Measurements from ENCODE around the gene PRLR. TPM values are rescaled to one million over a fixed set of nuclear protein-coding genes. Genes with fewer than 3 reads are reported as not detected.

The PRLR gene
- total and polyA plus RNA-seq, 2 experiments from 2014 or later = 0.31 to 2.2 TPM

DNA sequence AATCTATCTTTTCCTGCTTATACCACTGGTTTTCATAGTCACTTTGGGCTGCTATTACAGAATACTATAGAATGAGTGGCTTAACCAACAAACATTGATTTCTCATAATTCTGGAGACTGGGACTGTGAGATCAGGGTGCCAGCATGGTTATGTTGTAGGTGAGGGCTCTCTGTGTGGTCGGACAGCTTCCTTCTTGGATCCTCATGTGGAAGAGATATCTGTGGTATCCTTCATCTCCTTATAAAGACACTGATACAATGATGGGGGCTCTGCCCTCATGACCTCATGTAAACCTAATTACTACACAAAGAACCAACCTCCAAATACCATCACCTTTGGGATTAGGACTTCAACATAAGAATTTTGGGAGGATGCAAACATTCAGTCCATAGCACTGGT, 13.9 kb upstream of the PRLR start (continued):
- TF ChIP-seq, protein P1, sequence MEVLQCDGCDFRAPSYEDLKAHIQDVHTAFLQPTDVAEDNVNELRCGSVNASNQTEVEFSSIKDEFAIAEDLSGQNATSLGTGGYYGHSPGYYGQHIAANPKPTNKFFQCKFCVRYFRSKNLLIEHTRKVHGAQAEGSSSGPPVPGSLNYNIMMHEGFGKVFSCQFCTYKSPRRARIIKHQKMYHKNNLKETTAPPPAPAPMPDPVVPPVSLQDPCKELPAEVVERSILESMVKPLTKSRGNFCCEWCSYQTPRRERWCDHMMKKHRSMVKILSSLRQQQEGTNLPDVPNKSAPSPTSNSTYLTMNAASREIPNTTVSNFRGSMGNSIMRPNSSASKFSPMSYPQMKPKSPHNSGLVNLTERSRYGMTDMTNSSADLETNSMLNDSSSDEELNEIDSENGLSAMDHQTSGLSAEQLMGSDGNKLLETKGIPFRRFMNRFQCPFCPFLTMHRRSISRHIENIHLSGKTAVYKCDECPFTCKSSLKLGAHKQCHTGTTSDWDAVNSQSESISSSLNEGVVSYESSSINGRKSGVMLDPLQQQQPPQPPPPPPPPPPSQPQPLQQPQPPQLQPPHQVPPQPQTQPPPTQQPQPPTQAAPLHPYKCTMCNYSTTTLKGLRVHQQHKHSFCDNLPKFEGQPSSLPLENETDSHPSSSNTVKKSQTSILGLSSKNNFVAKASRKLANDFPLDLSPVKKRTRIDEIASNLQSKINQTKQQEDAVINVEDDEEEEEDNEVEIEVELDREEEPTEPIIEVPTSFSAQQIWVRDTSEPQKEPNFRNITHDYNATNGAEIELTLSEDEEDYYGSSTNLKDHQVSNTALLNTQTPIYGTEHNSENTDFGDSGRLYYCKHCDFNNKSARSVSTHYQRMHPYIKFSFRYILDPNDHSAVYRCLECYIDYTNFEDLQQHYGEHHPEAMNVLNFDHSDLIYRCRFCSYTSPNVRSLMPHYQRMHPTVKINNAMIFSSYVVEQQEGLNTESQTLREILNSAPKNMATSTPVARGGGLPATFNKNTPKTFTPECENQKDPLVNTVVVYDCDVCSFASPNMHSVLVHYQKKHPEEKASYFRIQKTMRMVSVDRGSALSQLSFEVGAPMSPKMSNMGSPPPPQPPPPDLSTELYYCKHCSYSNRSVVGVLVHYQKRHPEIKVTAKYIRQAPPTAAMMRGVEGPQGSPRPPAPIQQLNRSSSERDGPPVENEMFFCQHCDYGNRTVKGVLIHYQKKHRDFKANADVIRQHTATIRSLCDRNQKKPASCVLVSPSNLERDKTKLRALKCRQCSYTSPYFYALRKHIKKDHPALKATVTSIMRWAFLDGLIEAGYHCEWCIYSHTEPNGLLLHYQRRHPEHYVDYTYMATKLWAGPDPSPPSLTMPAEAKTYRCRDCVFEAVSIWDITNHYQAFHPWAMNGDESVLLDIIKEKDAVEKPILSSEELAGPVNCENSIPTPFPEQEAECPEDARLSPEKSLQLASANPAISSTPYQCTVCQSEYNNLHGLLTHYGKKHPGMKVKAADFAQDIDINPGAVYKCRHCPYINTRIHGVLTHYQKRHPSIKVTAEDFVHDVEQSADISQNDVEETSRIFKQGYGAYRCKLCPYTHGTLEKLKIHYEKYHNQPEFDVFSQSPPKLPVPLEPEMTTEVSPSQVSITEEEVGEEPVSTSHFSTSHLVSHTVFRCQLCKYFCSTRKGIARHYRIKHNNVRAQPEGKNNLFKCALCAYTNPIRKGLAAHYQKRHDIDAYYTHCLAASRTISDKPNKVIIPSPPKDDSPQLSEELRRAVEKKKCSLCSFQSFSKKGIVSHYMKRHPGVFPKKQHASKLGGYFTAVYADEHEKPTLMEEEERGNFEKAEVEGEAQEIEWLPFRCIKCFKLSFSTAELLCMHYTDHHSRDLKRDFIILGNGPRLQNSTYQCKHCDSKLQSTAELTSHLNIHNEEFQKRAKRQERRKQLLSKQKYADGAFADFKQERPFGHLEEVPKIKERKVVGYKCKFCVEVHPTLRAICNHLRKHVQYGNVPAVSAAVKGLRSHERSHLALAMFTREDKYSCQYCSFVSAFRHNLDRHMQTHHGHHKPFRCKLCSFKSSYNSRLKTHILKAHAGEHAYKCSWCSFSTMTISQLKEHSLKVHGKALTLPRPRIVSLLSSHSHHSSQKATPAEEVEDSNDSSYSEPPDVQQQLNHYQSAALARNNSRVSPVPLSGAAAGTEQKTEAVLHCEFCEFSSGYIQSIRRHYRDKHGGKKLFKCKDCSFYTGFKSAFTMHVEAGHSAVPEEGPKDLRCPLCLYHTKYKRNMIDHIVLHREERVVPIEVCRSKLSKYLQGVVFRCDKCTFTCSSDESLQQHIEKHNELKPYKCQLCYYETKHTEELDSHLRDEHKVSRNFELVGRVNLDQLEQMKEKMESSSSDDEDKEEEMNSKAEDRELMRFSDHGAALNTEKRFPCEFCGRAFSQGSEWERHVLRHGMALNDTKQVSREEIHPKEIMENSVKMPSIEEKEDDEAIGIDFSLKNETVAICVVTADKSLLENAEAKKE (CRISPR knock-in tag; IDR thresholded peaks at IDR 0.05) = no peak
- TF ChIP-seq ZNF114 (CRISPR knock-in tag; IDR thresholded peaks at IDR 0.05) = no peak

DNA sequence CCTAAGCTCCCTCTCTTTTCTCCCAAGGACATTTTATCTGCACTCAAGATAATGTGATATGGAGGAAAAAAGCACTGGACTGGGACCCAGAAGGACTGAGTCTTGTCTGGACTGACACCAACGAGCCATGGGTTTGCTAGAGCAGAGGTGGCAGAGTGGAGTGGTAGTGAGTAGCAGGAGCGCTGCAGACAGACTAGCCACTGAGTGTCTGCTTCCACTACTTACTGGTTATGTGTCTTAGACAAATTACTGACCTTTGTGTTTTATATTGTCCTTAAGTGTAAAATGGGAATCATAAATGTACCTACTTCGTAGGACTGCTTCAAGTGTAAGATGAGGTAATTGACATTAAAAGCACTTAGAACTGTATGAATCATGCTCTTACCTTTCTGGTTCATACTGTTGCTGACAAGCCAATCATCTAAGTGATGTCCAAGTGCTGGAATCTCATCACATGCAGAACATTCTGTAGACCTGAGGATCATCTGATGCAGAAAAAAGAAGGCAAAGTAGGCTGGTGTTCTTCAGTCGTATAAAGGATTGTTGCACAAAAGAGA, 12.5 kb upstream of the PRLR start:
- H3K9me3 Mint-ChIP-seq = 0 out of 3 replicates have a peak, but pooled peaks cover 4% of the 10 kb centered on the region
- Histone ChIP-seq H3K4me1 (ENCODE audit: insufficient read depth) (0 out of 2 replicates have a peak, but pooled peaks cover 2% of the 10 kb centered on the region), H2AFZ (no peak overlapping the region), H3F3A (replicated peaks; ENCODE audit: low read depth) (no peaks in the 10 kb centered on the region), H3K4me3 (no peak overlapping the region), H3K27ac (ENCODE audit: low read depth) (no peak overlapping the region), H4K20me1 (replicated peaks; ENCODE audit: insufficient read depth) (no peaks in the 10 kb centered on the region), H3K9me2 (ENCODE audit: insufficient read depth) (0 out of 2 replicates have a peak, but pooled peaks cover 2% of the 10 kb centered on the region), H3K36me3 (ENCODE audit: insufficient read depth) (no peaks in the 10 kb centered on the region), H3K27me3 (ENCODE audit: insufficient read depth) (no peaks in the 10 kb centered on the region), H3K4me2 (no peak overlapping the region), H3K79me2 (replicated peaks; ENCODE audit: insufficient read depth) (no peaks in the 10 kb centered on the region)
- no peak for TF ChIP-seq ZNF114 (CRISPR knock-in tag; IDR thresholded peaks at IDR 0.05)
- TF ChIP-seq STAT1 (IDR thresholded peaks at IDR 0.05; ENCODE audit: unreplicated experiment) = no peak
- TF ChIP-seq, protein P2, sequence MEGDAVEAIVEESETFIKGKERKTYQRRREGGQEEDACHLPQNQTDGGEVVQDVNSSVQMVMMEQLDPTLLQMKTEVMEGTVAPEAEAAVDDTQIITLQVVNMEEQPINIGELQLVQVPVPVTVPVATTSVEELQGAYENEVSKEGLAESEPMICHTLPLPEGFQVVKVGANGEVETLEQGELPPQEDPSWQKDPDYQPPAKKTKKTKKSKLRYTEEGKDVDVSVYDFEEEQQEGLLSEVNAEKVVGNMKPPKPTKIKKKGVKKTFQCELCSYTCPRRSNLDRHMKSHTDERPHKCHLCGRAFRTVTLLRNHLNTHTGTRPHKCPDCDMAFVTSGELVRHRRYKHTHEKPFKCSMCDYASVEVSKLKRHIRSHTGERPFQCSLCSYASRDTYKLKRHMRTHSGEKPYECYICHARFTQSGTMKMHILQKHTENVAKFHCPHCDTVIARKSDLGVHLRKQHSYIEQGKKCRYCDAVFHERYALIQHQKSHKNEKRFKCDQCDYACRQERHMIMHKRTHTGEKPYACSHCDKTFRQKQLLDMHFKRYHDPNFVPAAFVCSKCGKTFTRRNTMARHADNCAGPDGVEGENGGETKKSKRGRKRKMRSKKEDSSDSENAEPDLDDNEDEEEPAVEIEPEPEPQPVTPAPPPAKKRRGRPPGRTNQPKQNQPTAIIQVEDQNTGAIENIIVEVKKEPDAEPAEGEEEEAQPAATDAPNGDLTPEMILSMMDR (conservative IDR thresholded peaks at IDR 0.05; ENCODE audit: low read depth in 2 of 2) = no peak
- TF ChIP-seq, protein P3, sequence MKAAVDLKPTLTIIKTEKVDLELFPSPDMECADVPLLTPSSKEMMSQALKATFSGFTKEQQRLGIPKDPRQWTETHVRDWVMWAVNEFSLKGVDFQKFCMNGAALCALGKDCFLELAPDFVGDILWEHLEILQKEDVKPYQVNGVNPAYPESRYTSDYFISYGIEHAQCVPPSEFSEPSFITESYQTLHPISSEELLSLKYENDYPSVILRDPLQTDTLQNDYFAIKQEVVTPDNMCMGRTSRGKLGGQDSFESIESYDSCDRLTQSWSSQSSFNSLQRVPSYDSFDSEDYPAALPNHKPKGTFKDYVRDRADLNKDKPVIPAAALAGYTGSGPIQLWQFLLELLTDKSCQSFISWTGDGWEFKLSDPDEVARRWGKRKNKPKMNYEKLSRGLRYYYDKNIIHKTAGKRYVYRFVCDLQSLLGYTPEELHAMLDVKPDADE (IDR thresholded peaks at IDR 0.05) = no peak
- TF ChIP-seq POLR2AphosphoS5 (IDR thresholded peaks at IDR 0.05; ENCODE audit: low read depth) = no peak
- no peak for TF ChIP-seq CREB1 (CRISPR knock-in tag; IDR thresholded peaks at IDR 0.05; ENCODE audit: low read depth)
- no peak for TF ChIP-seq JUNB (IDR thresholded peaks at IDR 0.05; ENCODE audit: unreplicated experiment)
- TF ChIP-seq NANOG (IDR thresholded peaks at IDR 0.05; ENCODE audit: borderline replicate concordance) = no peak
- H3K4me3 Mint-ChIP-seq = no peak overlapping the region
- no peaks in the 10 kb centered on the region for H3K36me3 Mint-ChIP-seq (ENCODE audit: low read depth)
- DNase-seq (ENCODE audit: low spot score) (no peak), ATAC-seq (no peak)
- no peak overlapping the region for H3K27ac Mint-ChIP-seq
- peaks cover 5% of the 10 kb centered on the region for H3K27me3 Mint-ChIP-seq (ENCODE audit: insufficient read depth, low read depth, poor library complexity)
- H3K4me1 Mint-ChIP-seq = peaks cover 24% of the 10 kb centered on the region
